CD14-positive monocyte (primary cell): ENCODE results near the gene C2CD5. TPM values are rescaled to one million over a fixed set of nuclear protein-coding genes. Genes with fewer than 3 reads are reported as not detected.

ENCODE experiments used
- DNase-seq, 3 donors: peaks; one replicate each; pipeline ENCODE4 v3.0.0-alpha.2; 2011 to 2022
- H2AFZ ChIP-seq: 2 replicates; pipeline ENCODE4 v1.6.0; 2012; ENCODE audit warnings: mild to moderate bottlenecking, low read depth, low read length, inconsistent platforms; ENCODE audit not compliant: insufficient read depth, poor library complexity, severe bottlenecking
- H3K27ac ChIP-seq, 2 donors: 1 replicate in 1 of 2; 2 replicates in 1 of 2; pipeline ENCODE4 v1.5.1; 2012 to 2013; ENCODE audit warnings: low read length in 2 of 2, control low read depth in 1 of 2, inconsistent platforms in 1 of 2, low read depth in 1 of 2, mild to moderate bottlenecking in 1 of 2
- H3K27me3 ChIP-seq, 2 donors: one replicate each; pipeline versions ENCODE4 v1.6.0 to v1.6.1; 2011 to 2013; ENCODE audit warnings: low read length in 2 of 2; ENCODE audit not compliant: control insufficient read depth in 2 of 2, insufficient read depth in 2 of 2
- H3K36me3 ChIP-seq, 2 donors: replicated peaks in 1 of 2; 1 replicate in 1 of 2; 2 replicates in 1 of 2; pipeline versions ENCODE4 v1.5.1 to v1.6.1; 2012 to 2013; ENCODE audit warnings: low read length in 2 of 2, control low read depth in 1 of 2, inconsistent platforms in 1 of 2, mild to moderate bottlenecking in 1 of 2; ENCODE audit not compliant: insufficient read depth in 2 of 2, control insufficient read depth in 1 of 2
- H3K4me1 ChIP-seq, 2 donors: 1 replicate in 1 of 2; 2 replicates in 1 of 2; pipeline versions ENCODE4 v1.5.1 to v1.6.1; 2012 to 2013; ENCODE audit warnings: low read length in 2 of 2, control low read depth in 1 of 2, inconsistent platforms in 1 of 2, mild to moderate bottlenecking in 1 of 2, moderate library complexity in 1 of 2; ENCODE audit not compliant: insufficient read depth in 2 of 2, control insufficient read depth in 1 of 2
- H3K4me2 ChIP-seq: replicated peaks from 2 replicates; pipeline ENCODE3; 2012; ENCODE audit warnings: low read length, moderate library complexity, mild to moderate bottlenecking; ENCODE audit not compliant: poor library complexity, severe bottlenecking; ENCODE audit errors: extremely low read depth
- H3K4me3 ChIP-seq, 3 experiments: fragments of 200-600 bp in 1 of 3; sonication (generic) in 1 of 3; replicated peaks in 1 of 3; 1 replicate in 2 of 3; 2 replicates in 1 of 3; pipeline ENCODE4 v1.5.1; 2011 to 2013; ENCODE audit warnings: low read length in 3 of 3, mild to moderate bottlenecking in 3 of 3, control low read depth in 2 of 3, low read depth in 2 of 3, inconsistent platforms in 1 of 3, moderate library complexity in 1 of 3
- H3K79me2 ChIP-seq: 2 replicates; pipeline ENCODE4 v1.6.0; 2012; ENCODE audit warnings: mild to moderate bottlenecking, control low read depth, inconsistent platforms, low read length, moderate library complexity; ENCODE audit not compliant: insufficient read depth
- H3K9ac ChIP-seq: 2 replicates; pipeline ENCODE4 v1.6.0; 2017; ENCODE audit warnings: low read length, mild to moderate bottlenecking; ENCODE audit not compliant: insufficient read depth, poor library complexity, severe bottlenecking
- H3K9me3 ChIP-seq, 2 donors: replicated peaks in 1 of 2; 1 replicate in 1 of 2; 2 replicates in 1 of 2; pipeline versions ENCODE4 v1.5.1 to v1.6.1; 2012 to 2013; ENCODE audit warnings: low read length in 2 of 2, control low read depth in 1 of 2; ENCODE audit not compliant: control insufficient read depth in 1 of 2, insufficient read depth in 1 of 2
- H4K20me1 ChIP-seq: 2 replicates; pipeline ENCODE4 v1.6.0; 2012; ENCODE audit warnings: mild to moderate bottlenecking, low read length, control low read depth, moderate library complexity; ENCODE audit not compliant: insufficient read depth
- H3K27ac Mint-ChIP-seq, 7 donors: one replicate each; pipeline ENCODE4 v1.8.0; 2020; ENCODE audit warnings: mild to moderate bottlenecking in 7 of 7, mixed read lengths in 7 of 7, moderate library complexity in 6 of 7, inconsistent platforms in 2 of 7
- H3K27me3 Mint-ChIP-seq, 3 donors: one replicate each; pipeline ENCODE4 v1.8.0; 2021 to 2022; ENCODE audit warnings: low read depth in 3 of 3, mild to moderate bottlenecking in 3 of 3, mixed read lengths in 3 of 3, moderate library complexity in 3 of 3, inconsistent platforms in 1 of 3
- H3K36me3 Mint-ChIP-seq, 2 donors: one replicate each; pipeline ENCODE4 v1.8.0; 2020; ENCODE audit warnings: mixed read lengths in 2 of 2, inconsistent platforms in 1 of 2, mild to moderate bottlenecking in 1 of 2
- H3K4me1 Mint-ChIP-seq: one replicate; pipeline ENCODE4 v1.8.0; 2020; ENCODE audit warnings: mild to moderate bottlenecking, mixed read lengths
- H3K4me3 Mint-ChIP-seq, 2 donors: one replicate each; pipeline ENCODE4 v1.8.0; 2020; ENCODE audit warnings: mild to moderate bottlenecking in 2 of 2, mixed read lengths in 2 of 2, moderate library complexity in 1 of 2
- H3K9me3 Mint-ChIP-seq, 7 donors: one replicate each; pipeline ENCODE4 v1.8.0; 2020 to 2022; ENCODE audit warnings: mixed read lengths in 7 of 7, mild to moderate bottlenecking in 6 of 7, moderate library complexity in 6 of 7, inconsistent platforms in 2 of 7
- CTCF ChIP-seq: fragments of 200-600 bp; IDR thresholded peaks from one replicate; pipeline ENCODE4 v1.8.0; 2022; ENCODE audit warnings: antibody characterized with exemption, mild to moderate bottlenecking
- whole genome bisulfite sequencing: methylation state at CpG from one replicate; pipeline ENCODE4 v1.1.5; 2013; ENCODE audit warnings: missing lambda C conversion rate; ENCODE audit not compliant: insufficient coverage; 5-methylcytosine and 5-hydroxymethylcytosine counted together
- intact Hi-C, 2 donors: fragments of 100-400 bp; cut with micrococcal nuclease; formaldehyde crosslinking; loops; one replicate each; pipeline versions ENCODE4 v1.15.0 to v1.15.1; 2023
- polyA plus RNA-seq, 3 donors: library from polyadenylated mRNA; depleted of rRNA in 1 of 3; unstranded in 2 of 3; stranded (reverse) in 1 of 3; fragments of 300-500 nt in 2 of 3; fragments of >200 nt in 1 of 3; fragmentation: Illumina TruSeq in 2 of 3; gene quantifications; 1 replicate in 2 of 3; 2 replicates in 1 of 3; pipeline ENCODE4 v1.2.3, GENCODE V29; 2012 to 2021

The C2CD5 gene
- polyA plus RNA-seq, 3 donors: 13.0 to 22.8 (median 13.6) TPM

GRCh38 chr12:22412581-22412980, 131.8 kb downstream of the C2CD5 start:
- H3K4me3 ChIP-seq: no peak overlapping the region
- no CpG with 5 or more reads among the region's 3 CpGs for WGBS
- no peaks in the 10 kb centered on the region for H4K20me1 ChIP-seq
- Mint-ChIP-seq H3K27me3 (peaks cover 0 to 3% (median 0%) of the 10 kb centered on the region in 3 donors), H3K4me1 (peaks cover 12% of the 10 kb centered on the region), H3K4me3 (no peak overlapping the region), H3K9me3 (peaks cover 0 to 6% (median 2%) of the 10 kb centered on the region in 7 donors), H3K27ac (no peak overlapping the region), H3K36me3 (no peaks in the 10 kb centered on the region)
- no peak overlapping the region for H3K4me2 ChIP-seq
- no peak overlapping the region for H3K9ac ChIP-seq
- H3K27ac ChIP-seq: no peak overlapping the region
- no peak for DNase-seq
- no peaks in the 10 kb centered on the region for H3K79me2 ChIP-seq
- peaks cover 0 to 7% of the 10 kb centered on the region in 2 donors for H3K4me1 ChIP-seq
- no peak overlapping the region for H2AFZ ChIP-seq
- no peak for TF ChIP-seq CTCF
- intact Hi-C loops: no loop called here
- no peaks in the 10 kb centered on the region for H3K36me3 ChIP-seq
- no peaks in the 10 kb centered on the region for H3K27me3 ChIP-seq
- no peaks in the 10 kb centered on the region for H3K9me3 ChIP-seq

GRCh38 chr12:22410486-22410885, 133.9 kb downstream of the C2CD5 start:
- Mint-ChIP-seq H3K27ac (no peak overlapping the region), H3K36me3 (no peaks in the 10 kb centered on the region), H3K4me1 (peaks cover 16% of the 10 kb centered on the region), H3K27me3 (peaks cover 0 to 3% (median 0%) of the 10 kb centered on the region in 3 donors), H3K9me3 (peaks cover 0 to 6% (median 2%) of the 10 kb centered on the region in 7 donors), H3K4me3 (no peak overlapping the region)
- Histone ChIP-seq H4K20me1 (no peaks in the 10 kb centered on the region), H3K4me1 (peaks cover 0 to 7% of the 10 kb centered on the region in 2 donors), H2AFZ (no peak overlapping the region), H3K9ac (no peak overlapping the region), H3K36me3 (no peaks in the 10 kb centered on the region), H3K79me2 (no peaks in the 10 kb centered on the region), H3K27ac (no peak overlapping the region), H3K4me3 (no peak overlapping the region), H3K9me3 (no peaks in the 10 kb centered on the region), H3K4me2 (no peak overlapping the region), H3K27me3 (no peaks in the 10 kb centered on the region)
- intact Hi-C loops: no loop called here
- no peak for TF ChIP-seq CTCF
- WGBS: no CpG with 5 or more reads among the region's 3 CpGs
- DNase-seq: no peak
